NAMALWA (cell line): ENCODE data around the gene VPS8.
"Not testable (repeated sequence)": the region's sequence is repeated elsewhere in the genome, so short reads cannot be mapped to it uniquely, and the experiment has no call there.

Experiments used
- DNase-seq: peaks from one replicate; pipeline ENCODE4 v3.0.0-alpha.2; 2015; ENCODE audit warnings: low spot score

VPS8 gene

DNA sequence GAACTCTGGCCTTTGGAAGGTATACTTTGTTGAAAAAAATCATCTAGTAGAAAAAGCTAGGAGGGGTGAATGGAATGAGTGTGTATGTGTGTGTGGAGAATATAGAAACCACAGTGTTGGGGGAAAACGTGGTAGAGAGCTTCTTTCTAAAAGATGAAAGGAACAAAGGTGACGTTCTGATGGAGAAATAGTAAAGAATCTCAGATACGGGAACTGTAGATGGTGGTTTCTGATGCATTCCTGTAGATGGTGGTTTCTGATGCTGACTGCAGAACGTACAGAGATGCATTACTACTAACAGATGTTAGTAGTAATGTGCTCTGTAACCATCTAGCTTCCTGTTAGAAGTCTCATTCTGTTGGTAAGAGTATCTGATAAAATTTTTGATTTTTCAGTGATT lies 60.2 kb downstream of the VPS8 start:
- no peak for DNase-seq

DNA sequence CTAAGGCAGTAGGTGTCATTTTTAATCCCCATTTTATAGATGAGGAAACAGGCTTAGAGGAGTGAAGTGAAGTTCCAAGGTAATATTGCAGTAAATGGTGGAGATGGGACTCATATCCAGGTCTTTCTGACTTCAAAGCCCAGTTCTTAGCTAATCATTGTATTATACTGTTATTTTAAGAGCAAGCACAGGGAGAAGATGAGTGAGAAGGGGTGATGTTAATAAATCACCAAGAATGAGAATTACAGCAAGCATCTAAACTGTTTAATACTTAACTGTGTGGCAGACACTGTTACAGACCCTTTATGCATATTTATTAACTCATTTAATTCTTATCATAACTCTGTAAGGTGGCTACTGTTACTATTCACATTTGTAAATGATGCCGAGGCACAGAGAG lies 61.2 kb downstream of the VPS8 start:
- no peak for DNase-seq

DNA sequence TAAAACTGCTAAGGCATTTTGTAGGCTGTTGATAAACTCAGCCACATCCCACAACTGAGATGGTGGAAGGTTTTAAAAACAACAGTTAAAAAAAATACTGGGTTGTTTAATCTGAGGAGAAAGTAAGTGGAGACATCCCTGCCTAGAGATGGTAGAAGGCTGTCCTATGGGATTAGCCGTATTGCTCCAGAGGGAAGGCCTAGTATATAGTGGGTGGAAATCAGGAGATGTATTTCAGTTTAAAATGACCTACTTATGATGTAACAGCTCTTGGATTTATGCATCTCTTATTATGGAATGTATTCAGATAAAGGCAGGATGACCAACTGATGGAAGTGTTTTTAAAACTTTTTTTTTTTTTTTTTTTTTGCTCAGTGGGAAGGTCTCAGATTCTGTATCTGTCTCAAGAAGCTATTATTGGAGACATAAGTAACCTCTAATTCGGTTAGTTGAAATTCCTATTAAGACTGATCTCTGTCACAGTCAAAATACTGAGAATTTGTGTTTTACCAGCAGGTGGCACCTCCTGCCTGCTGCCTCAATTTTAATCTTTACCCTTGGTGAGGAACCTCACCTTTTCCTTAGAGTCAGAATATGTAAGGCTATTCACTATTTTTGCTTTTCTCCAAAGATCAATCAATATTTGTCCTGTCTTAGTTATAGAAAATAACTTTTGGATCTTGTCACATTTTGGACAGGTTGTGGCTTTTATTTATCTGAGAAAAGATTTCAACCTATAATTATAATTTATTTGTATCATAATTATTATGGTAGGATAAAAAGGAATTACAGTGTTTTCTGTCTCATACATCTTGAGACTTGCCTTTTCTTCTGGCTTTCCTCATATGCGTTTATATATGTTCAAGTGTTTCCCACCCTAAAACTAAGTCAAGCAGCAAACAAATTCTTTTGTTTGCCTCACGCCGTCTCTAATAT lies 63.0 kb downstream of the VPS8 start:
- DNase-seq: peak; percentile 65

DNA sequence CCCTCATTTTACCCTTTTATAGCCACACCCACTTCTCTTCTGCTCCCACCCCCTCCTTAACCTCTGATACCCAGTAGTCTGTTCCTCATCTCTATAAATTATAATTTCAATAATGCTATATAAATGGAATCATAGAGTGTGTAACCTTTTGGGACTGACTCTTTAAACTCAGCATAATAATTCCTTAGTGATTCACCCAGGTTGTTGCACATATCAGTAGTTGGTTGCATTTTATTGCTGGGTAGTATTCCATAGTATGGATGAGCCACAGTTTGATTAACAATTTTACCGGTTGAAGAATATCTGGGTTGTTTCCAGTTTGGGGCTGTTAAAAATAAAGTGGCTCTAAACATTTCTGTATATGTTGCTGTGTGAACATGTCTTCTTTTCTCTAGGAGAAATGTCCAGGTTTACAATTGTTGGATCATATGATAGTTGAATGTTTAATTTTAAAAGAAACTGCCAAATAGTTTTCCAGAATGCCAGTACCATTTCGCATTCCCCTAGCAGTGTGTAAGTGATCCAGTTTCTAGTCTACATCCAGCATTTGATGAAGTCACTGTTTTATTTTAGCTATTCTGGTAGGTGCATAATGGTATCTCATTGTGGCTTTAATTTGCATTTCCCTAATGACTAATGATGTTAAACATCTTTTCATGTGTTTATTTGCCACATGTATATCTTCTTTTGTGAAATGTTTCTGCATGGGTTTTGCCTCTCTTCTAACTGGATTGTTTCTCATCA lies 68.5 kb downstream of the VPS8 start:
- DNase-seq: no peak

DNA sequence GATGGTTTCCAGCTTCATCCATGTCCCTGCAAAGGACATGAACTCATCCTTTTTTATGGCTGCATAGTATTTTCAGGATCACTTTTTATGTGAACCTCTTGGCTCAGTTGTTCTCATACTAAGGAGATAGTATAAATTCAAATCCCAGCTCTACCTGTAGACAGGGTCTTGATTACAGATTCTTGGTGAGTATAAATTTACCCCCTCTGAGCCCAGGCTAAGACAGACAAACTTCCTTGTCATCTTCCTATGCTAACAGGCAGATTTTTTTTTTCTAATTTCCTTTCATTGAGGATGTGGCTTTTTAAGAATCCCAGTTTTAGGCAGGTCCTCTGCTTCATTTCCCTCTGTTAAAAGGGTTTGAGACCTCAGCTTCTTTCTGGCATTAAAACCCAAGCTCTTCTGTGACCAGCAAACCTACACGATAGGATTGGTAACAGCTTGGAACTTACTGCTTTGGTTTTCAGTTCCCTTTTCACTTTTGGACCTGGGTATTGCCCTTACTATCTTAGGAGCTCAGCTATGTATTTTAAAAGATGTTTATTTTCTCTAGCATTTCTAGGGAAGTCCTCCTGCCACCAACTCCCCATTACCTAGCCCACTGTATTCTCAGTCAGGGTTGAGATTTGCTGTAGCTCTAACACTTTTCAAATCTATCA lies 72.5 kb downstream of the VPS8 start:
- peak; percentile 22 for DNase-seq

DNA sequence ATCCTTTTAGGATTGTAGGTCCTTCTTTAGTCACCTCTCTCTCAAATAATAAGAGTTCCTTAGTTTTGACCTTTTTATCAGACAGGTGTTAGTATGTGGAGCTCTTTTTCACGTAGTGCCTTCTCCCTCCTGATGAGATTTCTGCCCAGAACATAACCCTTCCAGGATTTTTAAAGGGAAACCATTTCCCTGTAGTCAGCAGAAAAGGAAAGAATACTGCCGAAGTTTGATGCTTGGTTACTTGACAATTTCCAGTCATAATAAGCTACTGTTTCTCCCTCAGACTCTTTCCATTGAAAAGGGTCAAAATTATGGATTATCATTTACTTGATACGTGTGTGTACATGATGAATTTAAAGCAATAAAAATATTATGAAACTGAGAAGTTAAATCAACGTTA lies 73.1 kb downstream of the VPS8 start:
- no peak for DNase-seq

DNA sequence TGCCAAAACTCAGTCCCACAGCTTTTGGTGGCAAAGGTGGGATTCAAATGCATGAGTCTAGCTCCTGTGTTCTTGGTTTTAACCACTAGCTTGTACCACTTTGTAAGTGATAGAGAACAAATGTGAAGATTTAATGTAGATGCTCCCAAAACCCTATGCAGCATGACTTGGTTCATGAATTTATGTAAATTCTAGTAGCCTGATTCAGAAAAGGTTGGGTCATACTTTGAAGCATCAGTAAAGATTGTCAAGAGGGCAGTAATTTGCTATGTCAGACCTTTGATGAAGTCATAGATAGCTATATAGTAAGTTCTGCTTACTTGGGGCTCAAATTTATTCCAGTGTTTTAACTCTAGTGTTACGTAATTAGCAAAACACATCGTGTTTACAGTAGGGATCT lies 75.6 kb downstream of the VPS8 start:
- no peak for DNase-seq

DNA sequence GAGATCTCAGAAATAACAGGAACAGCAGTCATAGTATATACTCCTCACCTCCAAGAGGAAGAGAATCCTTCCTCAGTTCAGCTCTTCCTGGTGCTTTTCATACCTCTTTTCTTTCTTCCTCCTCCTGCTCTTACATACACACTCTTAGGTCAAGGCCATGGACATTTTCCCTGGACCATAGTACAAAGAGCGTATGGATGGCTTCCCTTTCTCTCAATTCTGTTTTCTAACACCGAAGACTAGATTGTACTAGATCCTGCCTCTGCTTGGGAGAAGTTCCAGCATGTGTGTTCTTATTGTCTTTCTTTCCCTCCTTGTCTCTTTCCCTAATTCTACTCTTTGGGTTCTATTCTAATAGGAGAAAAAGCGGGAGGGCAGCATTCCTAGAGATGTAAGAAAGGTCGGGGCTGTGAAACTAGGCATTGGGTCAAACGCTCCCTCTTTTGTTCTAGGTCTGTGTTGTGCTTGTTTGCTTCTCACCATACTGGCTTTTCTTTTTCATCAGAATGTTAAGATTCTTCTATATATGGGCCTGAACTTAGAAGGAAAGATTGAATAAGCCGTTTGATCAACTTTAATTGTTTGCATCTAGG lies 77.4 kb downstream of the VPS8 start:
- DNase-seq: no peak

DNA sequence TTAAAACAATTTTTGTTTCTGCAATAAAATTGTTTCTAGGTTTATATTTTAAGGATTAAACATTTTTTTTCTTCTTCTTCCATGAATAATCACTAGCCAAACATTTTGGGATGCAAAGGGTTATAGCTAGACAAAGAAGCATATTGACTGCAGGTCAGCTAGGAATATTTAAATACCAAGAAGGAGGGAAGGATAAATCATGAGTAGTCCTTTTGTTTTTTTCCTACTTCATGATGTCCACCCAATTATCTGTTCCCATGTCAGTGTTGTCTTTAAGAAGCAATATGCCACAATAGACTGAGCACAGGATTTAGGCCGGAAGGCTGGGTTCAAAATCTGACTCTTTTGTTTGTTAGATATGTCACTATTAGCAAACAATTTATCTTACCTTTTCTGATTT lies 82.1 kb downstream of the VPS8 start:
- no peak for DNase-seq

DNA sequence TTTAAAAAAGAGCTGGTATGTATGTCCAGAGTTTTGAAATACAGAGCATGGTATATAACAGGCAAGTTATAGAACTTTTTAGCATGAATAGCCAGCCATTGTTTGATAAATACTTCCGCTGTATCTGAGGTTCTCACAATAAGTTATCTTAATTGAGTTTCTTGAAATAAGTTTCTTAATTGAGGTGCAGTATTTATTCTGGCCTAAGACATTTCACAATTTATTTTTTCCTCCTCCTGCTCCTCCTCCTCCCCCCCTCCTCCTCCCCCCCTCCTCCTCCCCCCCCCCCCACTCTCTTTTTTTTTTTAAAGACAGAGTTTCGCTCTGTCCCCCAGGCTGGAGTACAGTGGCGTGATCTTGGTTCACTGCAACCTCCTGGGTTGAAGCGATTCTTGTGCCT lies 83.4 kb downstream of the VPS8 start:
- DNase-seq: no peak

DNA sequence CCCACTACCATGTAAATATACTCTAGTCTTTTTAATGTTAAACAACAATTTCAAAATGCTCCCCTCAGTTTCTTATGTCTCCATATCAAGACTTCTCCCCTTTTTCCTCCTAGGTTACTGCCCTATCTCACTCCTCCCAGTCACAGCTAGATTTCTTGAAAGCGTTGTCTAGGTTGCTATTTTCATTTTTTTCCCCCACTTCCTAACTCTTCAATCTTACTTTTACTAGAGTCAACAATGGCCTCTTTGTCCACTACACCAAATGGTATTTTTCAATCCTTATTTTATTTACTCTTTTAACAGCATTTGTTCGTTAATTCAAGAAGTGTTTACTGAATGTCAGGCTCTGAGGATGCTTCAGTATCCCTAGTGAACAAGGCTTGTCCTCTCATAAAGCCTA lies 84.4 kb downstream of the VPS8 start:
- DNase-seq: no peak

DNA sequence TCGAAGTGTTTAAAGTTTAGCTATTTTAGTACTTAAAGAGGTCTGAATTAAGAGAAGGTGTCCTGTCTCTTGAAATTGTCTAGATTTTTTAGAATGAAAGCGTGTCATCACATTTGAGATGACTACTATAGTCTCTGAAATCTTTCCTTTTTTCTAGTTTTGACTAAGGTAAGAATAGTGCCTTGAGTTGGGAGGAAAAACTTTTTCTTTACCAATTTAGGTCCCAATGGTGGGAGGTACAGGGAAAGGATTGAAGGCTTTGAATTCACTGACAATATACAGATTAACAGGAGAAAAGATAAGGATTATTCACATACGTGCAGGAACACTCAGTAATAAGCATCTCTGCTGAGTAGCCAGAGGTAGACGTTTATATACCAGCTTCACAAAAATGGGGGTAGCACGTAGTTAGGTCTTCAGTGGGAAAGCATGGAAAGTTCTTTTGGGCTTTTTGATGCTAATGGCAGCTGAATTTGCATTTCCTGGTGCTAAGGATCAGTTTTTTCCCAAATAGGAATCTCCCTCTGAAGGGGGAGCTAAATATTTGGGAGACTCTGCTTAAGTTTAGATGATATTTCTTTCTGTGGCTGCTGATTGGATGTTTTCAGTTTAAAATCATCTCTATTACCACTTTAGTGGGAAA lies 88.1 kb downstream of the VPS8 start:
- DNase-seq: no peak

DNA sequence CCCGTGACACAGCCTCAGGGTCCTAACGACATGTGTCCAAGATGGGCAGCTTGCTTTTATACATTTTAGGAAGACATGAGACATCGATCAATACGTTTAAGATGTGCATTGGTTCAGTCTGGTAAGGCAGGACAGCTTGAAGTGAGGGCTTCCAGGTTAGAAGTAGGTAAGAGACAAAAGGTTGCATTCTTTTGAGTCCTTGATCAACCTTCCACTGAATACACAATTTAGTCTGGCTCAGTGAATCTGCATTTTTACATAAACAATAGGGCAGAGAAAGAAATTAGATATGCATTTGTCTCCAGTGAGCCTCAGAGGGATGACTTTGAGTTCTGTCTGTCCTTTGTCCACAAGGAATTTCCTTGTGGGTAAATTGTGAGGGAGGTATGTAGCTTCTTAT lies 95.1 kb downstream of the VPS8 start:
- DNase-seq: not testable (repeated sequence)

DNA sequence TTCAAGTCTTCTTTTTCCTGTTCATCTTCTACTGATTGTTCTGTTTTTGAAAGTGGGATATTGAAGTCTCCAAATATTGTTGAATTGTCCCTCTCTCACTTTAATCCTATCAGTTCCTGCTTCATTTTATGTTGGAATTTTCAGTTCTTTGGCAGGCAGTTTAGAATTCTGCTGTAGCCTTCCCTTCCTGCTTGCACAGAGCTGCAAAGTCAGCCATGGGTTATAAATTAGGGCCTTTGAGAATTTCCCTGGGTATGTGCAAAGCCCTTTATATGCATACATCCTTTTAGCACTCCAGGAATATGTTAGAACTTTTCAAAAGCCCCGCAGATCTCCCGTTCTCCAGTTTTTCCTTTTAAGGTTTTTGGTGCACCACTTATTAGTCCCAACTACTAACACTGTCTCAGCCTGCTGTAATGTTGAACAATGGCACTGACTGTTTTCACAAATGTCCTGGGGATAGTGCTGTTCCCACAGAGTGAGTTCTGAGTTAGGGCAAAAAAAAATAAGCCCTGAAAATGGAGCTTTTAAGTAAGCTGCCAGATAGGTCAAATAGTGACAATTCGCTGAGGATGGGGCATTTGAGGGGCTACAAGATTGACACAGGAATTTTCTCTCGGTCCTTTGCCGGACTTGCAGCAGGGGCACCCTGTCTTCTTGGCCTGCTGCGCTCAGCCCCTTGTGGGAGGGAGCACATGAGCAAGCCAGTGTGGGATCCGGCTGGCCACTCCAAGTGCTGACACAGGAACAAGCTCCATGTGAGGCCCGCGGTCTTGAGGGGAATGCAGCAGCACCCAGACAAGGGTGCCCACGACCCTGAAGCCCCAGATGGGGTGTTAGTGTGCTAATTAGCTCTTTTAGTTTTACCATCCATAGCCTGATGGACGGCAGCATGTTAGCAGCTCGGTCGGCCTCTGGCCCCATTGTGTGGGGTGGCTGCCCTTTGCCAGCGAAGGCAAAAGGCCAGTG lies 96.0 kb downstream of the VPS8 start:
- no peak for DNase-seq

DNA sequence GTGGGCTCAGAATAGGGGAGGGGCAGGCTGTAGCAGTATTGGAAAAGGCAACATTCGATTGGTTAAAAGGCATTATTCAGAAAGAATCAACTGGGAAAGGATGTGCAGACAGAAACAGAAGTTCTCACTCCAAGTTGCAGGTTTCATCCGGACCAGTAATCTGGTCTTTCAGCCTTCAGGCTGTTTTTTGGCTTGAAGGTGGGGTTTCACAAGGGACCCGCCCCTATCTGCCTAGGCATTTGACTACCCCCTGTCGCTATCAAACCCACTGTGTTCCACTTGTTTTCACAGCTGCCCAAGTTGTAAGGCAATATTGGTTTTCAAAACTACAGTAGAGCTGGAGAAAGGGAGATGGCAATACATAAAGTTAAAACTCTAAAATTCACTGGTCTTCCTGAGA lies 96.9 kb downstream of the VPS8 start:
- DNase-seq: no peak

DNA sequence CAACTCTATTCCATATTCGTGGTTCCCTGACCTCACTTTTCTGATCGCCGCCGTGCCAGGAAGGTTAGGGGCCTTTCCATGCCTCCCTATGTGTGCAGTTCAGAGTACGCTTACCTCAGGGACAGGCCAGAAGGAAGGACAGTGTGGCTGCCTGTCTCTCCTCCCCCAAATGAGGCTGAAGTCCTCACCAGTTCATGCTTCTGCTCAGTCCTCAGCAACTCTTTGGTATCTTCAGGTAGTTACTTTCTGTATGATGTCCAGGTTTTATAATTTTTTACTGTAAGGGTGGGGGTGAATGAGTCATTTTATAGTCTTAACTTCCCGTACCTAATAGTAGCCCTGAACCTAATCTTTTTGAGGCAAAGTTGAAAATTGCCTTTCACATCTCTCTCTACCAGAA lies 98.7 kb downstream of the VPS8 start:
- DNase-seq: no peak

DNA sequence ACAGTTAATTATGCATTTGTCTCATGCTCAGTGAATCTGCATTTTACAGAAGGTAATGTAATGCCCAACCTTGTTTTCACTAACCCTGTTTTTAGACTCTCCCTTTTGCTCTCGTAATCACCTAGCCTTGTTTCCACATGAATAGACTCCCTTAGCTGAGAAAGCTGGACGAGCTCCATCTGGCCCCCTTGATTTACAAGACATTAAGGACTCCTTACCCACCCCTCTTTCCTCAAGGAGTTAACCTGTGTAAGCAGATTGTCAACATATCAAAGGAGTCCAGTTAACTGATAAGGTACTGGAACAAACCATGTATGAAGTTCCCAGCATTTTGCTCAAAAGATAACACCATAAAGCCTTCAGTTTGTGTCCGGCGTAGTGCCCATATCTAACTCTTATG lies 99.6 kb downstream of the VPS8 start:
- no peak for DNase-seq

DNA sequence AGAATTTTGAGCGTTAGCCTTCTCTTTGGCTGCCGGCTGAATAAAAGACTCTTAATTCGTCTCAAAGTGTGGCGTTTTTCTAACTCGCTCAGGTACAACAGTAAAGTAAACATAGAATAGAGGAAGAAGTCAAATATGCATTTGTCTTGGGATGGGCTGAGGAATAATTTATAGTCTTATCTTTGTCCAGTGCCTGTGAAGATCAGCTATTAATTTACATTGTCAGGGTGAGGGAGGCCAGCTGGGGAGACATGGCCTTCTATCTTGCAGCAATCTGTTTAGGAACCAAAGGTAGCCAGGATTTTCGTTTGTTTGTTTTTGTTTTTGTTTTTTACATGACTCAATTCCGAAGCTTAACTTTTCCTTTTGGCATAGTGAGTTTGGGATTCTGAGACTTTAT lies 100.2 kb downstream of the VPS8 start:
- DNase-seq: no peak

DNA sequence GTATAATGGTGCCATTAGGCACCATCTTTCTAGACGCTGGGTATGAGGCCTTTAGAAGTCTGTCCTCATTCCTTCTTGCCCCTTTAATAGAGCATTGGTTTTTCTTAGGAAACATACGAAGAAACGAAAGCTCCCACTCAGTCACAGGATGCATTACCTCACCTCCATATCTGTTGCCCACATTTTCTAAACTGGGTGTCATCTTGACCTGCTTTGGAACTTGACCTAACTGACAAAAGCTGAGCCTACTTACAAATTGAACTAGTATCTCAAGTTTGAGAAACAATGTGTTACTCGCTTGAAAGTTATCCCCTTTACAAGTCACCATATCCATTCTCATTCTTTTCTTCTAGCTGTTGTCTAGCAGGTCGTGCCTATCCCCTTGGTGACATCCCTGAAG lies 102.7 kb downstream of the VPS8 start:
- DNase-seq: no peak

DNA sequence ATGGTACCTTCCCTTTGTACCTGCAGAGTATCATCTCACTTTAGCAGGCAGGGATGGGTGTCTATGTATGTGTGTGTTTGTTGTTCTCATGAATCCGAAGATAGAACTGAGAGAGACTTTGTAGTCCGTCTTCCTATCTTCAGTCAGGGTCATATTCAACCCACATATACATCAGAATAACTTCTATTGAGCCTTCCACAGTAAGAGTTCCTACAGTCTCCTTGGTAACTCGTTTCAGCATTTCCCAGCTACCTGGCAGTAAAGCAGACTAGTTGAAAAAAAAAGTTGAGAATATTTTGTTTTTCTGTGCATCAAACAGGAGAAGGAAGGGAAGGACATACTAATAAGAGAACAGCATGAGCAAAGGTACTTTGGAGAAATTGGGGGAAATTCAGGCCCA lies 106.8 kb downstream of the VPS8 start:
- DNase-seq: no peak

DNA sequence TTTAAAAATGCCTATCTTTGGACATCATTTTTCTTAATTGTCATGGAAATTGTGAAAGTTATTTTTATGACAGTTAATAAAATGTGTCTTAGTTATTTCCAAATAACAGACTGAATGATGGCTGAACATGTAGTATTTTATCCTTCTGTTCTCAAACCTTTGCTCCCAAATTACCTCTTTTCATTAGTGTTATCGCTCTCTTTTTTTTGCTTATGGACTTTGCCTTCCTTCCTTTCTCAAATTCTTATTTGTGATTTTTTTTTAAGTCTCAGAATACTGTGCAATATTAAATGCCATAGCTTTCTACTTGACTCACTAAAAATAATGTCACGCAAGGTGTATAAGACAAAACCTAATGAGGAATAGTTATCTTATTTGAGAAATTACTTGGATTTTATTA lies 107.7 kb downstream of the VPS8 start:
- no peak for DNase-seq
